HG03039 (cell line): ENCODE results near the gene F13B.
"Not testable (repeated sequence)": the region's sequence is repeated elsewhere in the genome, so short reads cannot be mapped to it uniquely, and the experiment has no call there.

ENCODE experiments used
- ATAC-seq: cut with Tn5 transposase; IDR thresholded peaks from one replicate; pipeline ENCODE4 v1.9.1; 2021; ENCODE audit warnings: mild to moderate bottlenecking, moderate library complexity; ENCODE audit not compliant: unreplicated experiment

Gene F13B

GRCh38 chr1:197049100-197049499 is 18.0 kb downstream of the F13B start:
- ATAC-seq: no peak

GRCh38 chr1:197042676-197043341 is 24.3 kb downstream of the F13B start:
- ATAC-seq: no peak

- peak; percentile 70 for ATAC-seq
These were observed 25.3 kb downstream of the F13B start for GRCh38 chr1:197041486-197042353.

GRCh38 chr1:197036861-197037260 is 30.2 kb downstream of the F13B start:
- no peak for ATAC-seq

- ATAC-seq: not testable (repeated sequence)
These were observed 32.3 kb downstream of the F13B start for GRCh38 chr1:197034631-197035339.

GRCh38 chr1:197029749-197030148 is 37.3 kb downstream of the F13B start:
- no peak for ATAC-seq

GRCh38 chr1:197027359-197027758 is 39.7 kb downstream of the F13B start:
- no peak for ATAC-seq

GRCh38 chr1:197024460-197024859 is 42.6 kb downstream of the F13B start:
- no peak for ATAC-seq

GRCh38 chr1:197021716-197022115 is 45.3 kb downstream of the F13B start:
- ATAC-seq: no peak

GRCh38 chr1:197017558-197018146 is 49.4 kb downstream of the F13B start:
- no peak for ATAC-seq

GRCh38 chr1:197016751-197017150 is 50.3 kb downstream of the F13B start:
- ATAC-seq: no peak

GRCh38 chr1:197013234-197013633 is 53.8 kb downstream of the F13B start:
- ATAC-seq: no peak

GRCh38 chr1:197011614-197012013 is 55.4 kb downstream of the F13B start:
- ATAC-seq: no peak

- ATAC-seq: no peak
These were observed 58.2 kb downstream of the F13B start for GRCh38 chr1:197008861-197009260.

GRCh38 chr1:197003132-197003531 is 63.9 kb downstream of the F13B start:
- ATAC-seq: no peak

GRCh38 chr1:197001828-197002227 is 65.2 kb downstream of the F13B start:
- no peak for ATAC-seq

GRCh38 chr1:196997423-196997822 is 69.6 kb downstream of the F13B start:
- no peak for ATAC-seq

GRCh38 chr1:196993916-196994315 is 73.1 kb downstream of the F13B start:
- no peak for ATAC-seq

GRCh38 chr1:196991919-196992651 is 75.0 kb downstream of the F13B start:
- ATAC-seq: not testable (repeated sequence)
